T1000 (cell line): ENCODE results near the gene NDUFS6.

ENCODE experiments used
- DNase-seq: peaks from one replicate; lab custom pipeline; 2025; ENCODE audit warnings: mixed read lengths; lab: John Stamatoyannopoulos, UW

The NDUFS6 gene

DNA sequence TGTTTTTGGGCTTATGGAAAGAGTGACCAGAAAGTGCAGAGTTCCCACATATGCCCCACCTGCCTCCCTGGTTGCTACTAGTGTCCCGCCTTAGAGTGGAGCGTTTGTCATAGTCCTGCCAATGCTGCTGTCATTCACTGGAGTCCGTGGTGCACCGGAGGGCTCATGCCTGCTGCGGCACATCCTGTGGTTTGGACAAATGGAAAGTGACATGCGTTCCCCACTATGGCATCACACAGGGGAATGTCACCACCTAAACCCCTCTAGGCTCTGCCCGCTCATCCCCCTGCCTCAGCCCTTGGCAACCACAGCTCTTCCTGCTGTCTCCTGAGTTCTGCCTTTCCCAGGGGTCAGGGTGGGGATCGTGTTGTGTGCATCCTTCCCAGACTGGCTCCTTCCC is 52.3 kb downstream of the NDUFS6 start:
- no peak for DNase-seq

DNA sequence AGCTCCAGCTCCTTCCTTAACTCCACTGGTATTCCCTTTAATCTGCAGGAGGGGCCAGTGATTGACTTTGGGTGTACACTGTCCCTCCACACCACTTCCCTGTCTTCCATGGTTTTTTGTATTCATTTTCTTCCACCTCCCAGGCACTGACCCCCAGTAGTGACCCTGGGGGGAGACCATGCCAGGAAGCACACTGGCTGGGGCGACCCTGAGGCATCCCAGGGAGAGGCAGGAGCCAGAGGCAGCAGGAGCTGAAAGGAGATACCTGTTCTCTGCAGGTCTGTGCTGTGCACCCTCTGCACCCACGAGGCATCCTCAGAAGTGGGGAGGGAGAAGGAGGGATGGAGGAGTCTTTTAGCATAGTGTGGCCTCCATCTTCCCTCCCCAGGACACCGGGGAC is 53.9 kb downstream of the NDUFS6 start:
- no peak for DNase-seq

DNA sequence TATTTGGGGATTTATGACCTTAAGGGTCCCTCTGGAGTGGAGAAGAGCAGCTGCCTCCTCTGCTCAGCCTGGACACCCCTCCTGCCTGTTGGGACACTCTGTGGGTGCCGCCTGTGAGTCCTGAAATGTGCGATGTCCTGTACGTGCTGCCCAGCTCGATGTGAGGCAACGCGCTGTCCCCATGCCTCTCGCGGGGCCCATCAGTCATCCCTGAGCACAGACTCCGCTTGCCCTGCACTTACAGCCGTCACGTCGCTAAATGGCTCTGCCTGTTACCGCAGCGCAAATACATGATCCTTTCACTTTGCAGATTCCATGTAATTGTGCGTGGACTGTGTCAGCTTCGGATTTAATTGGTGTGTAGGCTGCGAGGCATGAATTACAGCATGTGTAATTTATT is 54.4 kb downstream of the NDUFS6 start:
- no peak for DNase-seq

DNA sequence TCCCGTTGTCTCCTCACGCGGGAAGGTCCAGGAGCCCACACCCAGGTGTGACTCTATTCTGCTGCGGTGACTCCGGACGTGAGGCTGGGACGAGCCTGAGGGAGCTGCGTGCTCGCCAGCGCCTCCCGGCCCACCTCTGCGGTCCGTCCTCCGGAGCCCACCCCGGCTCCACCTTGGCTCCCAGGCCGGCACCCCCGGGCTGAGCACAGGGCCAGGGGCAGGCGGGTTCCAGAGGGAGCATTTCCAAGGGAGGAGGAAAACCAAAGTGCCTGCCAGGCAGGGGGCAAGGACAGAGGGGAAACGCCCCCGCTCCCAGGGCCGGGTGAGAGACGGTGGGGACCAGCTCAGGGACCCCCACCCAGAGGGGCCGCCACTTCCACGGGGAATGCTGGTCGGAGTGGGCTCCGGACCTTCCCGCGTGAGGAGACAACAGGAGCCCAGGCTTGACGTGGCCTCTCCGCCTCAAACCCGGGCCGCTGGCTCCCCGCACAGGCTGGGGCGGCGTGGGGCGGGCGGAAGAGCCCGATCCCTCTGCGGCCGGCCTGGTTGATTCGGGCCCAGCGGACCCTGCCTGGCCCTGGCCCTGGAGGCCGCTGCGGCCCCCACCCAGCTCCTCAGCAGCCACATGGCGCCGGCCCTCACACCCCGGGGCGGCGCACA is 55.5 kb downstream of the NDUFS6 start:
- no peak for DNase-seq

DNA sequence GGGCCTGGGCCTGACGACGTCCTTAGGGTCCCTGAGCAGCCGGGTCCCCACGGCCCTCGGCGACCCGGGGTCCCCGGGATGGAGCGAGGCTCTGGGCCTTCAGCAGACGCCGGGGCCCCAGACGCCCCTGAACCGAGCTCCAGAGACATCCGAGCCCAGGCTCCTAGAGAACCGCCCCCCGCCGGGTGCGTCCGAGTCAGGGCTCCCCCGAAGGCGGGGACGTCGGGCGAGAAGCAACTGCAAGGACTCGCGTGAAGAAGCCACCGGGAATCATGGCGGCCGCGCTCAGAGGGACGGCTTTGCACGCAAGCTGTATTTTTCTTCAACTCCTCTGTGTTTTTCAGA is 56.0 kb downstream of the NDUFS6 start:
- no peak for DNase-seq

DNA sequence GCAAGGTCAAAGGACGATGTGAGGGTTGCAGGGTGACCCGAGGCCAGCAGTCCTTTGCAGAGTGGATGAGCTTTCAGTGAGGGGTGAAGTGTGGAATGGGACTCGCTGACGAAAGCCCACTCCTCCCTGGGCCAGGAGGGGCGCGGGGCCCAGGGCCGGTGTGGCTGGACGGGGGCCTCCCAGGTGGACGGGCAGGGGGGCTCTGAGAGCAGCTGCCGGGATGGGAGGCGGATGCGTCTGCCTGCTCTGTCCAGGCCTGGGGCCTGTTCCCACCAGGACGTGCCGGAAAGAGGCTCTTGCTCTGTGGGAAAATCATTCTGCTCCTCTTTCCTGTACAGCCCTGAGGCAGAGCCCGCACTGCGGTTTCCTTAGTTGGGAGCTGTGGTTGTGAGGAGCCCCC is 57.2 kb downstream of the NDUFS6 start:
- no peak for DNase-seq

DNA sequence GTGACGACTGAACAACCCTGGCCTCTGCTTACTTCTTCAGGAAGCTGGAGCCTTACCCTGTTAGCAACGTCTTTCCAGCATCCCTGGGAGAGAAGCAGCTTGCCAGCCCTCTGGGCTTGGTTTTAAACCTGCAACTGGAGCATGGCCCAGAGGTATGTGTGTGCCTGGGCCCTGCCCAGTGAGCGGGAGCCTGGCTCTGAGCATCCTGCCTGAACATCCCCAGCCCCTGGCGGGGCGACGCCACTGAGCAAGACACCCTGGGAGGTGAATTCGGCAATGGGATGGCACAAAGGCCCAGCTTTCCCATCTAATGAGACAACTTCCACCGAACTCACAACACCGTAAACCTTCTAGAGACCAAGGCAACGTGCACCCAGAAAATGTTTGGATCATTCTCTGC is 57.9 kb downstream of the NDUFS6 start:
- no peak for DNase-seq

DNA sequence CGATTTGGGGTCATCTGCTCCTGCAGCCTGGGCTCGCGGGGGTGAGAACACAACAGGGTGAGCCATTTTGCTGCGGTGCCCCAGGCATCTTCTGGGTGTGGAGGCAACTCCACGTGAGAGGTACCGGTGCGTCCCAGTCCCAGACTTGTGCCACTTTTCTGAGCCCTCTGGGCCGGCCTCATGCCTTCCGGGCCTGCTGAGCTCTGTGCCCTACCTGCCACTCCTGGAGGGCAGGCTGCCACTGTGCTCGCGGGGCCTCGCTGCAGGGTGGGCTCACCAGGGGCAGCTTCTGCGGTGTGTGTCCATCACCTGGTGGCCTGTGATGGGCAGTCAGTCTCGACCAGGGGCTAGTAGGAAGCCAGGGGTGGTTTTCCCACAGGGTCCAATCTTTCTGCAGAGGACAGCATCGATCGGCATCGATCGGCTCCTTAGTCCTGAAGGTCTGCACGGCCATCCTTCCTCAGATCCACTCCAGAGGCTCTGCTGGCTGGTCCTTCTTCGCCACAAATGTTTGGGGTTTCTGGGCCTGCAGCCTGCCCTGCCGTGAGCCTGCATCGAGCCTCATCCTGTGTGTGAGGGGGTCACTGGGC is 58.9 kb downstream of the NDUFS6 start:
- DNase-seq: no peak

DNA sequence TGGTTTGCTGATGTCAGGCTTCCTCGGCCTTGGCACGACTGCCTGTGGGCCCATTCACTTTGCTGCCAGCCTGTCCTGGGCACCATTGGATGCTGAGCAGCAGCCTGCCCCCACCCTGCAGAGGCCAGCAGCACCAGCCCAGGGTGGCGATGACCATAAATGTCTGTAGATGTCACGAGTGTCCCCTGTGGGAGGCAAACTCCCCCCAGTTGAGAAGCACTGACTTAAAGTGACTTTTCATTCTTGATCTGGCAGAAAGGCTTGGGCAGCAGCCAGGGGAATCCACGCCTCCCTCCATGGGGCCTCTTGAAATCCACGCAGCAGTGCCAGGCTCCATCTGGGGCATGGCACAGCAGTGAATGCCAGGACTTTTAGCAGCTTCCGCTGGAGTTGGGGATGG is 59.7 kb downstream of the NDUFS6 start:
- DNase-seq: no peak

DNA sequence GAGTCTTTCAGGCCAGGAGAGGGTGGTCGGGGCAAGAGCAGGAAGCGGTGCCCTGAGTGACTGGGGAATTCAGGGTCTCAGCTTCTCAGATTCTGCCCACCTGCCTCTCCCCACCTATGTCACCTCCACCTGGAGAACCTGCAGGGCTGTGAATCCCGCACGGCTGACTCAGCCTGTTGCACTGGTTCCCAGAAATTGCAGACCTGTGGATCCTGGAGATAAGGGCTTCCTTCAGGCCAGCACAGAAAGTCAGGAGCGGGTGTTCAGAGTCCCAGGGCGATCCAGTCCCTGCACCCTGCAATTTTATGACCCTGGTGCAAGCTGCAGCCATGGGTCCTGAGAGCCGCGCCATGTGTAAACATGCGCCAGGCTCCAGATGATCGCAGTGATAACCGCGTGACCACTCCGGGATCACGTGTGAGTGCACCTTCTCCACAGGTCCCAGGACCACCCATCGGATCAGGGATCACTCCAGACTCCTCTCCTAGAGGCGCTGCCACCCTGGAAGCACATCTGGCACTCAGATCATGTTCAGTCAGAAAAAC is 63.8 kb downstream of the NDUFS6 start:
- no peak for DNase-seq

DNA sequence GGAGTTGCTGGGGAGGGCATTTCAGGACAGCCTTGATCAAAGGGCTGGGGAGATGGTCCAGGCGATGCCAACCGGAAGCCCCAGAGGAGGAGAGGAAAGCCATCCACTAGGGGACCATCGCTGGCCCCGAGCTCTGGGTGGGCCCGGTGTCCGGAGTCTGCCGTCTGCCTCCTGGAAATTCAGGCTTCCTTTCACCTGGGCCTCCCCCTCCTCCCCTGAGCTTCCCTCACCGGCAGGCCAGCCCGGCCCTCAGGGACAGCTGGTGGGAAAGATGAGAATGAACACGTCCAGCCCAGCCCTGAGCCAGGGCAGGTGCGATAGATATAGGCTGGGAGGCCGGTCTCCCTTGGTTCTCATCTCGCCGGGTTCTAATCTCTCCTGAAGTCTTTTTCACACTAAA is 64.3 kb downstream of the NDUFS6 start:
- no peak for DNase-seq
